SU-DHL-6 (cell line): ENCODE results near the gene PTPRG.

Experiments used
- H2AFZ ChIP-seq: fragments of 200-600 bp; sonication (generic); 2 replicates; pipeline ENCODE4 v1.6.1; 2014; ENCODE audit warnings: low read depth, mild to moderate bottlenecking, moderate library complexity, mixed read lengths, antibody characterized with exemption, low read length; ENCODE audit not compliant: severe bottlenecking
- H3F3A ChIP-seq: fragments of 200-600 bp; shearing (Covaris generic); 2 replicates; pipeline ENCODE4 v1.6.0; 2016; ENCODE audit warnings: antibody characterized with exemption, mild to moderate bottlenecking; ENCODE audit not compliant: insufficient read depth
- H3K27ac ChIP-seq: fragments of 200-600 bp; sonication (generic); 2 replicates; pipeline ENCODE4 v1.5.1; 2016; ENCODE audit warnings: low read depth, mild to moderate bottlenecking, low read length, moderate library complexity, mixed read lengths
- H3K27me3 ChIP-seq: fragments of 200-600 bp; sonication (generic), shearing (Covaris generic); 2 replicates; pipeline ENCODE4 v1.6.0; 2014; ENCODE audit warnings: mild to moderate bottlenecking, low read length
- H3K36me3 ChIP-seq: fragments of 200-600 bp; sonication (generic); 2 replicates; pipeline ENCODE4 v1.6.1; 2014; ENCODE audit warnings: mild to moderate bottlenecking, low read length, mixed read lengths
- H3K4me2 ChIP-seq: fragments of 300-600, 200-600 bp; shearing (Covaris generic), sonication (generic); 2 replicates; pipeline ENCODE4 v1.6.0; 2014; ENCODE audit warnings: low read length, low read depth, mild to moderate bottlenecking; ENCODE audit not compliant: poor library complexity, severe bottlenecking
- H3K4me3 ChIP-seq: fragments of 200-600 bp; sonication (generic); 2 replicates; pipeline ENCODE4 v1.5.1; 2014; ENCODE audit warnings: antibody characterized with exemption, low read length, mild to moderate bottlenecking, mixed read lengths; ENCODE audit not compliant: insufficient read depth, poor library complexity, severe bottlenecking
- H3K79me2 ChIP-seq: fragments of 200-600 bp; sonication (generic); 2 replicates; pipeline ENCODE4 v1.6.1; 2014; ENCODE audit warnings: mild to moderate bottlenecking, low read length, moderate library complexity; ENCODE audit not compliant: insufficient read depth
- H3K9ac ChIP-seq: fragments of 200-600 bp; sonication (generic); 2 replicates; pipeline ENCODE4 v1.7.0; 2014; ENCODE audit warnings: mild to moderate bottlenecking, low read length
- H3K9me2 ChIP-seq: fragments of 200-600 bp; sonication (generic); replicated peaks from 2 replicates; pipeline ENCODE4 v1.6.1; 2014; ENCODE audit warnings: low read length; ENCODE audit not compliant: insufficient read depth
- H3K9me3 ChIP-seq: fragments of 200-600 bp; sonication (generic); 2 replicates; pipeline ENCODE4 v1.6.1; 2014; ENCODE audit warnings: low read length, mixed read lengths; ENCODE audit not compliant: insufficient read depth
- H4K20me1 ChIP-seq: fragments of 200-600 bp; sonication (generic); 2 replicates; pipeline ENCODE4 v1.6.1; 2014; ENCODE audit warnings: low read depth, mild to moderate bottlenecking, antibody characterized with exemption, low read length, moderate library complexity, mixed read lengths
- CTCF ChIP-seq: fragments of 200-600 bp; sonication (generic); IDR thresholded peaks from one replicate; pipeline ENCODE4 v1.5.1; 2017; ENCODE audit warnings: antibody characterized with exemption, mild to moderate bottlenecking, low read length, moderate library complexity; ENCODE audit not compliant: insufficient read depth, poor library complexity, severe bottlenecking
- EZH2phosphoT487 ChIP-seq: fragments of 200-600 bp; sonication (generic), shearing (Covaris generic); conservative IDR thresholded peaks from 2 replicates; pipeline ENCODE4 v1.6.1; 2018; ENCODE audit warnings: mild to moderate bottlenecking, antibody characterized with exemption, low read length, moderate library complexity, mixed read lengths

The PTPRG gene

GRCh38 chr3:62171789-62172188 lies 610.4 kb downstream of the PTPRG start:
- H2AFZ ChIP-seq, result no peak overlapping the region
- no peak overlapping the region for H3K9ac ChIP-seq
- no peak overlapping the region for H3K4me3 ChIP-seq
- peaks cover 6% of the 10 kb centered on the region; the same call in 1 of the 2 replicates for H3K9me3 ChIP-seq
- TF ChIP-seq CTCF (no peak), EZH2phosphoT487 (no peak)
- H3K27ac ChIP-seq, result no peak overlapping the region
- no peaks in the 10 kb centered on the region for H3K79me2 ChIP-seq
- H4K20me1 ChIP-seq, result no peaks in the 10 kb centered on the region
- no peaks in the 10 kb centered on the region for H3F3A ChIP-seq
- H3K27me3 ChIP-seq, result no peaks in the 10 kb centered on the region
- H3K9me2 ChIP-seq, result no peaks in the 10 kb centered on the region
- H3K36me3 ChIP-seq, result no peaks in the 10 kb centered on the region
- no peak overlapping the region for H3K4me2 ChIP-seq

GRCh38 chr3:62172199-62172598 lies 610.8 kb downstream of the PTPRG start:
- Histone ChIP-seq H2AFZ (no peak overlapping the region), H3K36me3 (no peaks in the 10 kb centered on the region), H3K9me3 (peaks cover 6% of the 10 kb centered on the region; the same call in 1 of the 2 replicates), H3K27ac (no peak overlapping the region), H3K9ac (no peak overlapping the region), H4K20me1 (no peaks in the 10 kb centered on the region), H3F3A (no peaks in the 10 kb centered on the region), H3K79me2 (no peaks in the 10 kb centered on the region), H3K9me2 (no peaks in the 10 kb centered on the region), H3K27me3 (no peaks in the 10 kb centered on the region), H3K4me3 (no peak overlapping the region), H3K4me2 (no peak overlapping the region)
- TF ChIP-seq EZH2phosphoT487 (no peak), CTCF (no peak)

- Histone ChIP-seq H3K27me3 (no peaks in the 10 kb centered on the region), H3K9me2 (no peaks in the 10 kb centered on the region), H3K9me3 (peaks cover 6% of the 10 kb centered on the region; the same call in 1 of the 2 replicates), H3K9ac (no peak overlapping the region), H3K4me2 (no peak overlapping the region), H3K27ac (no peak overlapping the region), H4K20me1 (no peaks in the 10 kb centered on the region), H3K4me3 (no peak overlapping the region), H3F3A (no peaks in the 10 kb centered on the region), H3K36me3 (no peaks in the 10 kb centered on the region), H3K79me2 (no peaks in the 10 kb centered on the region), H2AFZ (no peak overlapping the region)
- no peak for TF ChIP-seq CTCF
- TF ChIP-seq EZH2phosphoT487, result no peak
Measured at GRCh38 chr3:62173939-62174515, 612.7 kb downstream of the PTPRG start.
